OCI-M1 (cell line): ENCODE measurements around the gene CYP26B1.

Experiments
- DNase-seq: peaks from one replicate; lab custom pipeline; 2025; lab: John Stamatoyannopoulos, UW

The CYP26B1 gene, protein sequence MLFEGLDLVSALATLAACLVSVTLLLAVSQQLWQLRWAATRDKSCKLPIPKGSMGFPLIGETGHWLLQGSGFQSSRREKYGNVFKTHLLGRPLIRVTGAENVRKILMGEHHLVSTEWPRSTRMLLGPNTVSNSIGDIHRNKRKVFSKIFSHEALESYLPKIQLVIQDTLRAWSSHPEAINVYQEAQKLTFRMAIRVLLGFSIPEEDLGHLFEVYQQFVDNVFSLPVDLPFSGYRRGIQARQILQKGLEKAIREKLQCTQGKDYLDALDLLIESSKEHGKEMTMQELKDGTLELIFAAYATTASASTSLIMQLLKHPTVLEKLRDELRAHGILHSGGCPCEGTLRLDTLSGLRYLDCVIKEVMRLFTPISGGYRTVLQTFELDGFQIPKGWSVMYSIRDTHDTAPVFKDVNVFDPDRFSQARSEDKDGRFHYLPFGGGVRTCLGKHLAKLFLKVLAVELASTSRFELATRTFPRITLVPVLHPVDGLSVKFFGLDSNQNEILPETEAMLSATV

GRCh38 chr2:72147303-72147971 lies at the start of gene CYP26B1:
TSS of gene CYP26B1 (minus strand) at chr2:72147862. CDS start at chr2:72147834, 28 bp downstream.
- DNase-seq = no peak

GRCh38 chr2:72193723-72194122 lies 46.1 kb upstream of the CYP26B1 start:
- DNase-seq = no peak

DNA sequence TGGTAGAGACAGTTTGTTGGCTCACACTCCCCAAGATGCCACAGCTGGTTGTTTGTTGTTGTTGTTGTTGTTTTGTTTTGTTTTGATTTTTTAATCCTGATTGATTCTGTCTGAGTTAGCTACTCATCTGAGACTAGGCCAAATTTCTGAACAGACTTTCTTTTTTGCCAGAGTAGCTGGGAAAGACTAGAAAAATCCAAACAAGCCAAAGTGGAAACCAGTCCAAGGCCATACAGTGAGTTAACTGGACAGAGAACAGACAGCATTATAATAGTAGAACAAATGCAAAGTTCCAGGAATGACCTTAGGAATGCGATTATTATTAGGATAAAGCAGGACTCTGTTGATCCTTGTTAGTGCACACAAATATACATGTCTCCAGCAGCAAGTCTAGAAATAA lies 43.8 kb upstream of the CYP26B1 start:
- no peak for DNase-seq

- no peak for DNase-seq
These were observed 37.5 kb upstream of the CYP26B1 start for GRCh38 chr2:72185206-72185605.

DNA sequence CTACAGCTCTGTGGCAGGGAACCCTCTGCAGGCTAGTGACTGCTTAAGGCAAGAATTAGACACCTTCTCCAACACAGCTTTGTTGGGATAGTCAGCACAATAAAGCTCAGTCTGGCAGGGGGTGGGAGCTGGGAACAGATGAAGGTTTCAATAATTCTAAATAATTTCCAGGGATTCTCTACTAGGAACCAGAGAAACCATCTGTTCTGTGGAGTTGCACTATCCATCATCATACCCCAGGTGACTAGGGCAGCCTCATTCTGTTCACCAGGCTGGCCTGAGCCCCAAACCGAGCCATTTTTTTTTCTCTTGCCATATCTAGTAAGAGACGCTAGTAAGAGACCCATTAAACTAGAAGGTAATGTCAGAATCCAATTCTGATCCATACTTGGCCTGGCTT lies 35.8 kb upstream of the CYP26B1 start:
- DNase-seq = no peak

- DNase-seq = no peak
These were observed 35.4 kb upstream of the CYP26B1 start for GRCh38 chr2:72183016-72183415.

DNA sequence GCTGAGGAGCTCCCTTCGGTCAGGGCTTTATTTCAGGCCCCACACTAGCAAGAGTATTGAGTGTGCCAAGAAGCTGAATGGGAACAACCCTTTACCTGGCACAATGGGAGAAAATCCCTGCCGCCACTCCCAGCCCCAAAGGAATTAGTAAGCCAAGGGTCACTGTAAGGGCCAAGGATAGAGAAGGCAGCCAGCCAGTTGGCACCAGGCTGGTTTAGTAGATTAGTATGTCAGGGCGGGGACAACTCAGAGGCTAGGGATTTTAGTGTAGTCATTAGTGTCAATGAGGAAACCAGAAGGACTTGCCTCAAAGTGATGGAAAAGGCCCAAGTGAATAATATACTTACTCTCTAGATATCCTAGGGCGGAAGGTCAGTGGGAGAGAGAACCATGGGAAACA lies 34.9 kb upstream of the CYP26B1 start:
- DNase-seq = no peak

DNA sequence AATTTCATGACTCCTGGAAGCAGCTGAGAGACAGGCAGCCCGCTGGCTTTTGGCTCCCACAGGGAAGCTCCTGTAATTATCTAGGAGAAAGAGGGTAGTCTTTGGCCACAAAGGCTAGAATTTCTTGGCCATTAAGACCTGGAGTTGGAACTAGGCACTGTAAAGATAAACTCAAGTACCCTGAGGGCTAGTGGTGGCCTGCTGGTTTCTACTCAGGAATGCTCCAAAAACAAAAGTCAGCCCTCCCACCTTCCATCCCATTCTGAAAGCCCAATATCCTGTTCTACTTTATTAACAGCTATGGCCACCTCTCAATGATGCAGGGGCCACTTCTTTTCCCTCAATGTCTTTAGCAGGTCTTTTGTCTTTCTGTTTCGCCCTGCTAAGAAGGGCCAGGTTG lies 34.0 kb upstream of the CYP26B1 start:
- DNase-seq = no peak

DNA sequence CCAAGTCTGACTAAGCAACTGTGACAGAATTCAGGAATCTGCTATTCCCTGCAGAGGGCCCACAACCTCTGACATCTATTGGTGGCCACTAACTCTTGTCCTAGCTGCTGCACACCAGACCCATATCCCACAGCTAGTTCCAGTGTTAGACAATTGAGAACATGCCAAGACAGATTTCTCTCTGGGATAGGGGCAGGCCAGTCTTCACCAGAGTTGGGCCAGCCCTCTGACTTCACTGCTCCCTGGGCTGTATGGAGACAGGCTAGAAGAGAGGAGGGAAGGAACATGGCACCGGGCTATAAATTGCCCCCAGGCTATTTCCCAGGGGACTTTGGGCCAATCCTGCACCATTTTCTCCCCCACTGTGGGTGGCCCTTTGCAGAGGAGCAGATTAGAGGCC lies 32.7 kb upstream of the CYP26B1 start:
- DNase-seq = no peak

- no peak for DNase-seq
These were observed 30.9 kb upstream of the CYP26B1 start for GRCh38 chr2:72178551-72178950.

DNA sequence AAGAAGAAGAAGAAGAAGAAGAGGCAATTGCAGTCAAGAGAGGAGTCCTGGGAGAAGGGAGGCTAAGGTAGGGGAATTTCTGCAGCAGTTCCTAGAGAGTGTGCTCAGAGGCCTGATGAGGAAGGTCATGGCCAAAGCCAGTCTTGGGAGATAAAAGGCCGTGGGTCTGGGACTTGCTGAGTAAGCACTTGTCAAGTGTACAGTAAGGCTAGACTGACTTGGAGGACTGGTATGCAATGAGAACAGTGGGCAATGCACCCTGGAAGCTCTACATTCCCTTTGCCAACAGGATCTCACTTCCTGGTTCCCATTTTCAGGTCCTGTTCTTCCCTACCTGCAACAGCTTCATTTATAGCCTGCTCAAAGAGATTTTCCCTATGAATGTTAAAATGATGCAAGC lies 28.6 kb upstream of the CYP26B1 start:
- no peak for DNase-seq

DNA sequence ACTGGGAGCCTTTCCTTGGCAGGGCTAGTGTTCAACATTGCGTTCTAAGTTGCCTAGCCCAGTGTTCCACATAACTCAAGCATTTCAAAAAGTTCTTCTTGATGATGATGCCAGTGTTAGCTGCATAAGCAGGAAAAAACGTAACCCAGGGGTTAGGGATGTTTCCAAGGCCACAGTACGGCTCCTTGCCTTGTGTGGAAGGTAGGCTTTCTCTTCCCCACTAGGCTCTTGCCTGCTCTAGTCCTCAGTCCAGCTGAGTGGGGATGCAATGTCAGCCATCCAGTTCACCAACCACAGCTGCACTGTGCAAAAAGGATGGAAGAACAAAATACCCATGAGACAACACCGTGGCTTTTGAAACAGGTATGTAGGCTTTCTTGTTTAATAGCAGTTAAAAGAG lies 28.0 kb upstream of the CYP26B1 start:
- no peak for DNase-seq

- no peak for DNase-seq
These were observed 26.1 kb upstream of the CYP26B1 start for GRCh38 chr2:72173640-72174321.

GRCh38 chr2:72172478-72172877 lies 24.8 kb upstream of the CYP26B1 start:
- DNase-seq = no peak

- no peak for DNase-seq
These were observed 18.6 kb upstream of the CYP26B1 start for GRCh38 chr2:72166279-72166678.

- DNase-seq = no peak
These were observed 18.1 kb upstream of the CYP26B1 start for GRCh38 chr2:72165792-72166191.

GRCh38 chr2:72162574-72162973 lies 14.9 kb upstream of the CYP26B1 start:
- no peak for DNase-seq

GRCh38 chr2:72159211-72159993 lies 11.7 kb upstream of the CYP26B1 start:
- DNase-seq = no peak

DNA sequence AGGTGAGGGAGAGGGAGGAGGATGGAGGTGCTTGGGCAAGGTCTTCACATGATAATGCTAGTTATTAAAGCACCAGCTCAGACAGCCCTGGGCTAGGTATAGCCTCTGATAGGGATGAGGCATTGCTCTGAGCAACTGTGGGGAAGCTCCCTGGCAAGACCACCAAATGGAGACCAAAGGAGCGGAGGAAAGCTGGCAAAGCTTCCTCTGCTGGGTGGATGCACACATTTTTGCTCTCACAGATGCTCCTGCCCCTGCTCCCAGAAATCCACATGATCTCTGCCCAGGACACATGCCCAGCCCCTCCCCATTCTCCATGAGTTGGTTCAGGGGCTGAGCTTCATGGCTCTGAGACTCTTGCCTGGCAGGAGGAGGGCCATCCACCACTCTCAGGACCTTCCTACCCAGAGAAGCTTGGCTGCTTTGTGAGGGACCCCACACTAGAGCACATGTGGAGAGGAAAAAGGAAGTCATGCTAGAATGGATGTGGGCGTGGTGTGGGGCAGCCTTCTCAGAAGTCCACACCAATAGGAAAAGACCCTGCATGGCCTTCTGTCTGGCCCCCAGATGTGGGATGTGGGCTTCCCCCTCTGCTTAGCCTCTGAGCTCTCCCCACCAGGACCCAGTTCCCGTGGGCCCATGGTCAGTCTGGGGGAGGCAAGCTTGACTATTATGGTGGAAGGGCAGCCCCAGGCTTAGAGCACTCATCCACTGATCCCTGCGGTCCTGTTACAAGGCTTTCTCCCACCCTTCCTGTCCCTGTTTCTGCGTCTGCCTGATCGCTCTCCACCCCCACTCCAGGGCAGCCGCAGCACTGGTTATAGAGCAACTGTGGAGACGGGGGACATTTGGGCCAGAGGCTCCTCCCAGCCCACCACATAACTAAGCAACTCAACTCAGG lies 10.5 kb upstream of the CYP26B1 start:
- DNase-seq = no peak

DNA sequence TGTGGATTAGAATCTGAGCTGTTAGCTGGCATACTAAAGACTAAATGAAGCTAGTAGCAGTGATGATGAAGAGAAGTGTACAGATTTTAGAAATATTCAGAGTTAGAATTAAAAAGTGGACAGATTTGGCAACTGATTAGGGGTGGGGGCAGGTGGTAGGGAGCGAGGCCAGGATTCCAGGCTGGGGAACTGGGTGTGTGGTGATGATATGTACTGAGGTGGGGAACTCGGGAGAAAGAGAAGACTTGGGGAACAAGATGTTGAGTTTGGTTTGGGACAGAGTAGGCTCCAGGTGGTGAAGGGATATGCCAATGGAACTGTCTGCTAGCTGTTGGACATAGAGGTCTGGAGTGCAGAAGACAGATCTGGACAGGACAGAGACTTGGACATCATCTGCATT lies 9.2 kb upstream of the CYP26B1 start:
- no peak for DNase-seq

- no peak for DNase-seq
These were observed 8.1 kb upstream of the CYP26B1 start for GRCh38 chr2:72155737-72156136.
